CD4-positive, alpha-beta T cell treated with Interleukin-15 for 4 hours (primary cell): ENCODE measurements around the gene AMDHD2.

Experiments
- DNase-seq: peaks from one replicate; pipeline ENCODE4 v3.0.0-alpha.2; 2020; ENCODE audit warnings: low spot score

The AMDHD2 gene

DNA sequence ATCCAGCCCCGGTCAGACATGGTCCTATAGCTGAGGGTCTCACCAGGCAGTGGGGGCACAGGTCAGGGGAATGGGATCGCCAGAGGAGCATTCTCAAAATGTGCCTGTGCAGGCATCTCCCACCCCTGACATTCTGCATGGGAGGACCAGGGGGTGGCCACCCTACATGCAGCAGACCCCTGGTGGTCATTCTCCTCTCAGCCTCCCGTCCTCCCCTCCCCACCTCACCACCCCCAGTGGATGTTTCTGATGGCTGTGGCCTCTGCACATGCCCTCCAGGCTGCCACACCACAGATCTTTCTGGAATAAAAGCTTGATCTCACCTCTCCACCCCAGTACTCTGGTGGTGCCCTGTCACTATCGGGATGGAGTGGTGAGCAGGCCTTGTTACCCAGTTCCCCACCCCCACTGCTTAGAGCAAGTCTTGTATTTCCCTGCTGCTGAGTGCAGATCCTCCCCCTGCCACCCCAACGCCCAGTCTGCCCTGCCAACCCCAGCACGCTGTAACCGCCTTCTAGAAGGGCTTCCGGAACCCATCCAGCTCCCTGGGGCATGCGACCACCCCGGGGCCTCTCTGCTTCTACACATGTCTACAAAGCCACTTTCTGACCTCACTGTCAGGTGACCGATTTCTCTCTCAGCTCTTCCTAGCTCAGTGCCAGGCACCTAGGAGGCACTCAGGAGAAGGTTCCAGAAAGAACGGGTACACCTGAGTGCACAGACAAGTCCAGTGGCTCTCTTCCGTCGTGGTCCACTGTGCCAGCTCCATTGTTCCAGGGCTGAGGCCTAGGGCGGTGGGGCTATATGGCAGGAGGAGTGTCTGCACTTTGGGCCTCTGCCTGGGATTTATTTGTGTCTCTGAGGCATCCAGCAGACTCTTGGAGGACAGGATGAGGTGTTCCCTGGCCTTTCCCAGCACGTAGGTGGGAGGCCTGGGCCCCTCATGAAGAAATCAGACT, 36.0 kb upstream of the AMDHD2 start:
- no peak for DNase-seq

DNA sequence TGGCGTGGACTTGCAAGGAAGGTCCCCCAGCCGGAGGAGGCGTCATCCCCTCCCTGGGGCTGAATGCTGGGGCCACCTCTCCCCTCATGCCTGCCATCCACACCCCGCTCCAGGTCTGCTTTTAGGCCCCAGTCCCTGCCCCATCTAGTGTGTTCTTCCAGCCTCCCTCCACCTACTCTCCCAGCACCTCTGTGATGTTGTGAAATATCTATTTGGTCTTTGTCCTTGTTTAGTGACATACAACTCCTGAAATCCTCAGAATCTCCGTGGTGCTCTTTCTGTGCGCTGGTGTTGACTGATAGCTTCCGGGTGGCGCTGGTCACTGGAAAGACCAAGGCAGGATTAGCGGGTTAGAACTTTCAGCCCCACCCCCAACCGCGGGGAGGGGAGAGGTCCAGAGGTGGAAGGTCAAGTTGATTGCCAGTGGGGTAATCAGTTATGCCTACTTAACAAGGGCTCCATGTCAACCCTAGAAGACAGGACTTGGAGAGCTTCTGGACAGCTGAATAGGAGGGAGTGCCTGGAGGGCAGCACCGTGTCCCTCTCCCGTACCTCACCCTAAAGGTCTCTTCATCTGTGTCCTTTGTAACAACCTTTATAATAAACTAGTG, 35.2 kb upstream of the AMDHD2 start:
- DNase-seq: no peak

DNA sequence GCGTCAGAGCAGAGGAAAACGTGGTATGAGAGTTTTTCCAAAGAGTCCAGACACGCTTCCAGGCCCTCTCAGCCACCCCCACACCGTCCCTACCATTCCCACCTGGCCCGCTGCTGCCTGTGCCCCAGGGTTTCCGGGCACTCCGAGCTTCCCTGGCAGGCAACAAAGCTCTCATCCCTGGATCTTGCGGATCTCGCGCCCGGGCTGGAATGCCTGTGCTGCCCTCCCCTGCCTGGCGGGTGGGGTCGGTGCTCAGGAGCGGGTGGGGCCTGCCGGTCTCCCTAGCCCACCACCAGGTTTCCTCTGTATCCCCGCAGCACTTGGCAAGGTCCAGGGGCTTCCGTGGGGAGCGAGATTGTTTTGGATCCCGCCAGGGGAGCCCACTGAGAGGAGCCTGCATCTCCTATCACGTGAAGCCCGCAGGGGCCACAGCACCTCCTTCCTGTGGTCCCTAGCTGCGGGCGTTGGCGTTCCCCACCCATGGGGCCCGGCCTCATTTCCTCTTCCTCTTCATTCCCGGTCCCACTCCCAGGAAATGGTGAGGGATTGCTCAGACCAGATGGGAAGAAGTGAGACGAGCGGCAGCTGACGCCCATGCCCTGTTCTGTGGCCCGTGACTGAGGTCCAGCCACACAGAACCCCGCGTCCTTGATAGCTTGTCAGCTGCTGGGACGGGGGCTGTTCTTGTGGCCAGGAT, 34.2 kb upstream of the AMDHD2 start:
- no peak for DNase-seq

DNA sequence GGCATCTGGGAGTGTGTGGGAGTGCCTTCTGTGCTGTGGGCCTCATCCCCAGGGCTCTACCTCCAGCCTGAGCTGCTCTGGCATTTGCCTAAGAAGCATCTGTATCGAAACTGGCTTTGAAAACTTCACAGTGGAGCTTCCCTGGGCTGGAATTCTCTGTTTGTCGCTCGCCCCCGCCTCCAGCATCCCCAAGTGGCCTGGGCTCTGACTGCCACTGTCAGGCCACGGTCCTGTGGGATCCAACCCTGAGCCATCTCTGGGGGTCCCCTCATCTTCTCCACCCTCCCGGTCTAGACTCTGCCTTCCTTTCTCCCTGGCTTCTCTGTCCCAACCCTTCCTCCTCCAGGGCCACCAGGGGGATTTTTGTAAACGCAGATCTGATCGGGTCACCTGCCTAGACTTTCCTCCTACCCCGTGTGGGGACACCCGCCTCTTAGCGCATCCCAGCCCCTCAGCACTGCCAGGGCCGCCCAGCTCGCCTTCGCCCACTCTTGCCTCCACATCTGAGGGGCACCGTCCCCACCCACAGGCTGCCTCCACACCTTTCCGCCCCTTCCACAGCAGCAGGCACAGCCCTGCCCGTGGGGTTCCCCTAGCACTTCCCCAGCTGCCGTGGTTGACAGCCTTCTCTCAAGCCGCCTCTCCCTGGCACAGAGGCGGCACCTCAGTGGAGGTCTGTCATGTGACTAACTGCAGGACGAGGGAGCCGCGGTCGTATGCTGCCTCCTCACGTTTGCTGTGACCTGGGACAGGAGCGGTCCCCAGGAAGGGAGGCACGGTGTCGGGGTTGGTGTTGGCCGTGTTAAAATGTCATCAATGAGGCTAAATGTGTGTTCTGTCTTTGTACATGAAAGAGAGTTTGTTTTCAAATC, 33.3 kb upstream of the AMDHD2 start:
- DNase-seq: peak; percentile 84

DNA sequence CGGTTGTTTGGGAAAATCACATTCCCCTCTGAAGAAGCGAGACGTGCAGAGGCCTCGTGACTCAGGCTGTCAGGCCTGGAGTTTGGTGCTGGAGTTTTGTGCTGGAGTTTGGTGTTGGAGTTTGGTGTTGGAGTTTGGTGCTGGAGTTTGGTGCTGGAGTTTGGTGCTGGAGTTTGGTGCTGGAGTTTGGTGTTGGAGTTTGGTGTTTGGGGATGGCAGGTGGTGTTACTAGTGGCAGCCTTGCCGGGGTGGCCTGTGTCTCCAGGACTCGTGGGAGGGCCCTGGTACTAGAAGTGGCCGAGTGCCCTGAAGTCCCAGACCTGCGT, 32.7 kb upstream of the AMDHD2 start:
- DNase-seq: no peak

GRCh38 chr16:2487903-2488531, 32.2 kb upstream of the AMDHD2 start:
- DNase-seq: no peak

- DNase-seq: no peak
Measured at GRCh38 chr16:2489581-2489980, 30.6 kb upstream of the AMDHD2 start.

GRCh38 chr16:2490190-2491105, 29.7 kb upstream of the AMDHD2 start:
- no peak for DNase-seq

- DNase-seq: no peak
Measured at GRCh38 chr16:2492292-2492691, 27.9 kb upstream of the AMDHD2 start.

- no peak for DNase-seq
Measured at GRCh38 chr16:2493605-2494004, 26.6 kb upstream of the AMDHD2 start.

- DNase-seq: no peak
Measured at GRCh38 chr16:2494616-2495015, 25.6 kb upstream of the AMDHD2 start.

DNA sequence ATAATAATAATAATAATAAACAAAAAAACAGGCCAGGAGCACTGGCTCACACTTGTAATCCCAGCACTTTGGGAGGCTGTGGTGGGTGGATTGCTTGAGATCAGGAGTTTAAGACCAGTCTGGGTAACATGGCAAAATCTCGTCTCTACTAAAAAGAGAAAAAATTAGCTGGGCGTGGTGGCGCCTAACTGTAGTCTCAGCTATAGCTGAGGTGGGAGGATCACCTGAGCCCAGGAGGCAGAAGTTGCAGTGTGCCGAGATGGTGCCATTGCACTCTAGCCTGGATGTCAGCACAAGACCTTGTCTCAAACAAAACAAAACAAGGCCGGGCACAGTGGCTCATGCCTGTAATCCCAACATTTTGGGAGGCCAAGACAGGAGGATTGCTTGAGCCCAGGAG, 25.1 kb upstream of the AMDHD2 start:
- DNase-seq: no peak

DNA sequence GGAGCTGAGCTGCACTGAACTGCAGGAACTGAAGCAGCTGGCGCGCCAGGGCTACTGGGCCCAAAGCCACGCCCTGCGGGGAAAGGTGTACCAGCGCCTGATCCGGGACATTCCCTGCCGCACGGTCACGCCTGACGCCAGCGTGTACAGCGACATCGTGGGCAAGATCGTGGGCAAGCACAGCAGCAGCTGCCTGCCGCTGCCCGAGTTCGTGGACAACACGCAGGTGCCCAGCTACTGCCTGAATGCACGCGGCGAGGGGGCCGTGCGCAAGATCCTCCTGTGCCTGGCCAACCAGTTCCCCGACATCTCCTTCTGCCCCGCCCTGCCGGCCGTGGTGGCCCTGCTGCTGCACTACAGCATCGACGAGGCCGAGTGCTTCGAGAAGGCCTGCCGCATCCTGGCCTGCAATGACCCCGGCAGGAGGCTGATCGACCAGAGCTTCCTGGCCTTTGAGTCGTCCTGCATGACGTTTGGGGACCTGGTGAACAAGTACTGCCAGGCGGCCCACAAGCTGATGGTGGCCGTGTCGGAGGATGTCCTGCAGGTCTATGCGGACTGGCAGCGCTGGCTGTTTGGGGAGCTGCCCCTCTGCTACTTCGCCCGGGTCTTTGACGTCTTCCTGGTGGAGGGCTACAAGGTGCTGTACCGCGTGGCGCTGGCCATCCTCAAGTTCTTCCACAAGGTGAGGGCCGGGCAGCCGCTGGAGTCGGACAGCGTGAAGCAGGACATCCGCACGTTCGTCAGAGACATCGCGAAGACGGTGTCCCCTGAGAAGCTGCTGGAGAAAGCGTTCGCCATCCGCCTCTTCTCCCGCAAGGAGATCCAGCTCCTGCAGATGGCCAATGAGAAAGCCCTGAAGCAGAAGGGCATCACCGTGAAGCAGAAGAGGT, 23.7 kb upstream of the AMDHD2 start:
- no peak for DNase-seq

- DNase-seq: no peak
Measured at GRCh38 chr16:2497116-2497630, 23.0 kb upstream of the AMDHD2 start.

DNA sequence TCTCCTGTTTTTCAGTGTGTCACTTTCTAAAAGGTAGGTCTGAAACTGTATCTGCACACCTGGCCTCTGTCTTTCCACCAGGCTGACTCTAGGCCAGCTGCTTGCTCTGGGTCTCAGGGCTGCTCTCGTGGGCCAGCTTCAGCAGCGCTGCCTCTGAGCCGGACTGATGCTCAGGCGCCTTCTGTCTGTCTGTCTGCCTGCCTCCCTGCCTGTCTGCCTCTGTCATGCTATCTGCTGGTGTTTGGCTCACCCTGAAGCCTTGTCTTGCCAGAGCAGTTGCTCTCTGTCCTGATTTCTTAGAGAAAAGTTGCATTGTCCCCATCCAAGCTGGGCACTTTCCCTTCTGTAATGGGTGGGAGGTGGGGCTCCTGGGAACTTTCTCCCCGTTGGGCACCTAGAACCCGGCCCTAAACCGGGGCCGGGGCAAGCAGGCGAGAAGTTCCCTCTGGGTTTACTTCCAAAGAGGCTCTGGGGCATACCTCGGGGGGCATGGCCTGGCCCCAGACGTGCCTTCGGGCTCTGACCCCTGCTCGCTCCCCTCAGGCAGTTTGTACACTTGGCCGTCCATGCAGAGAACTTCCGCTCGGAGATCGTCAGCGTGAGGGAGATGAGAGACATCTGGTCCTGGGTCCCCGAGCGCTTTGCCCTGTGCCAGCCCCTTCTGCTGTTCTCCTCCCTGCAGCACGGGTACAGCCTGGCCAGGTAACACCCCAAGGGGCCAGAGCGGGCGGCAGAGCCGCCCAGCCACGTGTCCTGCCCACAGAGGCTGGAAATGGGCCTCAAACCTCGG, 22.3 kb upstream of the AMDHD2 start:
- DNase-seq: no peak

GRCh38 chr16:2498531-2499253, 21.5 kb upstream of the AMDHD2 start:
- DNase-seq: no peak

- no peak for DNase-seq
Measured at GRCh38 chr16:2499454-2499853, 20.7 kb upstream of the AMDHD2 start.
